ENCODE data around the gene TMCC1.

GRCh38 chr3:129654131-129654530 is 239.4 kb downstream of the TMCC1 start:
- TF ChIP-seq CTCF (IDR thresholded peaks at IDR 0.05) (no peak), POLR2AphosphoS5 (IDR thresholded peaks at IDR 0.05) (no peak), POLR2A (IDR thresholded peaks at IDR 0.05) (no peak), EP300 (IDR thresholded peaks at IDR 0.05; ENCODE audit: low read depth) (no peak)

Measured in transverse colon (tissue), 4 donors.